ENCODE measurements around the gene PDLIM1. TPM values are rescaled to one million over a fixed set of nuclear protein-coding genes. Genes with fewer than 3 reads are reported as not detected.
"Not testable (repeated sequence)": the region's sequence is repeated elsewhere in the genome, so short reads cannot be mapped to it uniquely, and the experiment has no call there.

Gene PDLIM1
- total RNA-seq, 1 donor from 2014 or later: 73.8 TPM

GRCh38 chr10:95241533-95241932 lies 49.3 kb downstream of the PDLIM1 start:
- Mint-ChIP-seq H3K36me3 (ENCODE audit: unreplicated experiment) (peaks cover 27% of the 10 kb centered on the region), H3K27ac (ENCODE audit: unreplicated experiment) (no peak overlapping the region), H3K4me1 (ENCODE audit: unreplicated experiment) (peaks cover under 1% of the 10 kb centered on the region), H3K9me3 (ENCODE audit: unreplicated experiment) (no peaks in the 10 kb centered on the region), H3K27me3 (ENCODE audit: unreplicated experiment) (no peaks in the 10 kb centered on the region), H3K4me3 (ENCODE audit: unreplicated experiment) (no peak overlapping the region)
- TF ChIP-seq, protein P1, sequence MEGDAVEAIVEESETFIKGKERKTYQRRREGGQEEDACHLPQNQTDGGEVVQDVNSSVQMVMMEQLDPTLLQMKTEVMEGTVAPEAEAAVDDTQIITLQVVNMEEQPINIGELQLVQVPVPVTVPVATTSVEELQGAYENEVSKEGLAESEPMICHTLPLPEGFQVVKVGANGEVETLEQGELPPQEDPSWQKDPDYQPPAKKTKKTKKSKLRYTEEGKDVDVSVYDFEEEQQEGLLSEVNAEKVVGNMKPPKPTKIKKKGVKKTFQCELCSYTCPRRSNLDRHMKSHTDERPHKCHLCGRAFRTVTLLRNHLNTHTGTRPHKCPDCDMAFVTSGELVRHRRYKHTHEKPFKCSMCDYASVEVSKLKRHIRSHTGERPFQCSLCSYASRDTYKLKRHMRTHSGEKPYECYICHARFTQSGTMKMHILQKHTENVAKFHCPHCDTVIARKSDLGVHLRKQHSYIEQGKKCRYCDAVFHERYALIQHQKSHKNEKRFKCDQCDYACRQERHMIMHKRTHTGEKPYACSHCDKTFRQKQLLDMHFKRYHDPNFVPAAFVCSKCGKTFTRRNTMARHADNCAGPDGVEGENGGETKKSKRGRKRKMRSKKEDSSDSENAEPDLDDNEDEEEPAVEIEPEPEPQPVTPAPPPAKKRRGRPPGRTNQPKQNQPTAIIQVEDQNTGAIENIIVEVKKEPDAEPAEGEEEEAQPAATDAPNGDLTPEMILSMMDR (IDR thresholded peaks at IDR 0.05): no peak
- no peak for DNase-seq (ENCODE audit: extremely low spot score, unreplicated experiment)

GRCh38 chr10:95240811-95241210 lies 50.0 kb downstream of the PDLIM1 start:
- peaks cover 7% of the 10 kb centered on the region for H3K4me1 Mint-ChIP-seq (ENCODE audit: unreplicated experiment)
- no peaks in the 10 kb centered on the region for H3K27me3 Mint-ChIP-seq (ENCODE audit: unreplicated experiment)
- no peak overlapping the region for H3K4me3 Mint-ChIP-seq (ENCODE audit: unreplicated experiment)
- TF ChIP-seq, protein P1 (IDR thresholded peaks at IDR 0.05): no peak
- peaks cover 27% of the 10 kb centered on the region for H3K36me3 Mint-ChIP-seq (ENCODE audit: unreplicated experiment)
- DNase-seq (ENCODE audit: extremely low spot score, unreplicated experiment): no peak
- no peaks in the 10 kb centered on the region for H3K9me3 Mint-ChIP-seq (ENCODE audit: unreplicated experiment)
- no peak overlapping the region for H3K27ac Mint-ChIP-seq (ENCODE audit: unreplicated experiment)

- DNase-seq (ENCODE audit: extremely low spot score, unreplicated experiment); H3K27ac Mint-ChIP-seq (ENCODE audit: unreplicated experiment); H3K9me3 Mint-ChIP-seq (ENCODE audit: unreplicated experiment); H3K4me3 Mint-ChIP-seq (ENCODE audit: unreplicated experiment); H3K27me3 Mint-ChIP-seq (ENCODE audit: unreplicated experiment): not testable (repeated sequence)
- peaks cover 24% of the 10 kb centered on the region for H3K36me3 Mint-ChIP-seq (ENCODE audit: unreplicated experiment)
- H3K4me1 Mint-ChIP-seq (ENCODE audit: unreplicated experiment): peaks cover 14% of the 10 kb centered on the region
Observed at GRCh38 chr10:95240096-95240495, 50.7 kb downstream of the PDLIM1 start.

DNA sequence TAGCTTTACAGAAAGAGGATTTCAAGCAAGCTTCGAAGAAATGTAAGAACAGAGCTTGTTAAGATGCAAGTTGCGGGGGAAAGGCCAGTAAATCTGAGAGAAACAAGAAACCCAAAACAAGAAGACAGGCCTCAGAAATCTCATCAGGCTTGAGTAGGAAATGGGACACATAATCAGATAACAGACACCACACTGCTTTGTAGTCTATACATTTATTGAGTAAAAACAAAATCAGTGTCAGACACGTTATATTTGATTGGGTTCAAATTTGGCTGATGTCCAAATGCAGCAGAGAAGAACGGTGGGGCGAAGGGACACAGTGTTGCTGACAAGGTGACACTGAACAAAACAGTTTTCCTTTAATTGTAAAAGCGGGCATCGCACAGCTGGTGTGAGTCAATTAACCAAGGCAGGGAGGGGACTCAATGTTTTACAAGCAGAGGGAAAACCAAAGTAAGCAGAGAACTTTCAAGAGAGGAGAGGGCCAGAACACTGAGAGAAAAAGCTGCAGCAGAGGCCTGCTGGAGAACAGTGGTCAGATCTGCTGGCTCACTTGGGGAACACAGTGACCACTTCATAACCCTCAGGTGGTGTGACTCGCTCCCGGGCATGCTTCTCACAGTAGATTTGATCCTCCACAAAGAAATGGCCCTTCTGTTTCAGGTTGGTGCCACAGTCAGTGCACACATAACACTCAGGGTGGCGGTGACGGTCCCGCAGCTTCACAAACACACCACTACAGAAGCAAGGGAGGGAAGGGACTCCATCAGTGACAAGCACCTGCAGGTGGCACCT lies 53.2 kb downstream of the PDLIM1 start:
- no peak for DNase-seq (ENCODE audit: extremely low spot score, unreplicated experiment)
- Mint-ChIP-seq H3K4me3 (ENCODE audit: unreplicated experiment) (no peak overlapping the region), H3K9me3 (ENCODE audit: unreplicated experiment) (no peaks in the 10 kb centered on the region), H3K27me3 (ENCODE audit: unreplicated experiment) (no peaks in the 10 kb centered on the region), H3K4me1 (ENCODE audit: unreplicated experiment) (peaks cover 17% of the 10 kb centered on the region), H3K36me3 (ENCODE audit: unreplicated experiment) (peaks cover 31% of the 10 kb centered on the region), H3K27ac (ENCODE audit: unreplicated experiment) (no peak overlapping the region)
- TF ChIP-seq, protein P1 (IDR thresholded peaks at IDR 0.05): no peak

DNA sequence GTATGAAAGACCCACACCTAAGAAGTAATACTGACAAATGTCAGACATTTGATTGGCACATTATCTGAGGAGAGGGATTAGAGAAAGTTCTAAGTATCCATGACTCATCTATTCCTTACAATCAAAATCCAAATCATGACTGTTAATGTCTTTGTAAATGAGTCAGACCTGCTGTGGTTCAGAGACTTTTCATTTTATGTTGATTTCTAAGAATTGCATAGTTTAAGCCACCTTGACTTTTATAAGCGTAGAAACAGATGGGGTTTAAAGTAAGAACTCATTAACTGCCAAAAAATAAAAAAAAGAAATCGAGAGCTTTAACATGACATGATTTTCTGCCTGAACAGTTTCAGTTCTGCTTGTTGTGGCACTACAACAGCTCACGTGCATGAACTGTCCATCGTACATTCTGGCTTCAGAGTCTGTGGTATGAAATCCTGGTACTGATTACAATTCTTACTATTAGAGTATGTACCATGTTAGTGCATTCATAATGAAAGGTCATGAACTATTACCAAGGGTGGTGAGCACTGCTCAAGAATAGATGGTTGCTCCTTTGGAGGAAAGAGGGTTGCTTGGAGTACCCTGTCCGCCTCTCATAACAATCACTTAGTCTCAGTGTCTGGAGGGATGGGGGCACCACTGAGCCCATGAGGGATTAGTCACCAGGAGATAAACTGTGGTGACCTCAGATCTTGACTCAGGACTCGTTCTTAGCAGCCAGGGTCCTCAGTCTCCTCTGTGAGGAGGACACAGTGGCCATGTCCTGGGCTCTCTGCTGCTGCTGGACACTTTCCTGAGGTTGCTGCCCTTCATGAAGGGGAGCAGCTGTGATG lies 54.5 kb downstream of the PDLIM1 start:
- H3K27me3 Mint-ChIP-seq (ENCODE audit: unreplicated experiment): no peaks in the 10 kb centered on the region
- H3K27ac Mint-ChIP-seq (ENCODE audit: unreplicated experiment): no peak overlapping the region
- H3K36me3 Mint-ChIP-seq (ENCODE audit: unreplicated experiment): peaks cover 36% of the 10 kb centered on the region
- DNase-seq (ENCODE audit: extremely low spot score, unreplicated experiment): no peak
- TF ChIP-seq, protein P1 (IDR thresholded peaks at IDR 0.05): no peak
- no peaks in the 10 kb centered on the region for H3K9me3 Mint-ChIP-seq (ENCODE audit: unreplicated experiment)
- H3K4me3 Mint-ChIP-seq (ENCODE audit: unreplicated experiment): no peak overlapping the region
- peaks cover 20% of the 10 kb centered on the region for H3K4me1 Mint-ChIP-seq (ENCODE audit: unreplicated experiment)
